ENCODE results near the gene TAPT1.

GRCh38 chr4:16176621-16177020 is 49.6 kb downstream of the TAPT1 start:
- TF ChIP-seq POLR2A (IDR thresholded peaks at IDR 0.05): no peak
- TF ChIP-seq POLR2AphosphoS5 (IDR thresholded peaks at IDR 0.05): no peak
- TF ChIP-seq CTCF (IDR thresholded peaks at IDR 0.05): no peak
